Measurements from ENCODE around the gene PCDHGA4.
"Not testable (repeated sequence)": the region's sequence is repeated elsewhere in the genome, so short reads cannot be mapped to it uniquely, and the experiment has no call there.

GRCh38 chr5:141394401-141395187, 39.8 kb downstream of the PCDHGA4 start:
- TF ChIP-seq CTCF (IDR thresholded peaks at IDR 0.05); EZH2 (IDR thresholded peaks at IDR 0.05; ENCODE audit: borderline replicate concordance, insufficient read depth, low read depth, low read length, poor library complexity, severe bottlenecking): not testable (repeated sequence)
